Hematopoietic multipotent progenitor cell treated with erythropoietin and hydrocortisone succinate and interleukin-3 and kit ligand, for 8 days (in vitro differentiated cells): ENCODE data around the gene VPS8.

Experiments
- DNase-seq: peaks from one replicate; pipeline ENCODE4 v3.0.0-alpha.2; 2015

VPS8 gene

GRCh38 chr3:184783319-184783718 is 28.6 kb upstream of the VPS8 start:
- no peak for DNase-seq

DNA sequence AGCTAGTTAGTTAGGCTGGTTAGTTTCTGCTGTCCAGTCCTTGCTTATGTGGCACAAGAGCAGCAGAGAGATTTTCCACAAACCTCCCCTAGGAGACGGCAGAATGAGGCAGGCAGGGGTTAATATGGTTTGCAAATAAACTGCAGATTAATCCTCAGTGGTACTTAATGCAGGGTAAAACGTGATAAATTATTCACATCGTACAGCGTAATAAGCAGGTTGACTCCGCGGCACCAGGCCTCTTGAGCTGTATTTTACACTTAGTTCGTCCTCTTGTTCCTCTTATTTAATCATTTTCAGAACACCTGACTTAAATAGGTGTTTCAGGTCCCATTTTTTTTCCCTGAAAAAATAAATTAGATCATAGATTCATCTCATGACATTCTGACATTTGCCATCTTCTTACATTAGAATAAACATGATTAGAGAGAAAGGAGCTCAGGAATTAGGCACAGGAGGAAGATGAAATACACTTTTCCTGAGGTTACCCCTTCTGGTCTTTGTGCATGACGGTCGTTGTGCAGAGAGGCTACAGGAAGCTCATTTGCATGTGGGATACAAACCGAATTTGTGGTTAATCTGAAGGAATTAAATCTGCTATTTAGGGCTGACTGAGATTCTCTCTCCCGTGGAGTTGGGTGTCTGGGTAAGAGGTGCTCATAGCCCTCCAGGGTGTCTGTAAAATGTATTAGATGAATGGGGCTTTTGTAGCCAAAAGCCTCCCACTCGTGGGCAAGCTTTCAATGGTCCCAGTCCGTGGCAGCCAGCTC is 27.1 kb upstream of the VPS8 start:
- no peak for DNase-seq

- DNase-seq, result no peak
These were observed 26.1 kb upstream of the VPS8 start for GRCh38 chr3:184785890-184786279.

DNA sequence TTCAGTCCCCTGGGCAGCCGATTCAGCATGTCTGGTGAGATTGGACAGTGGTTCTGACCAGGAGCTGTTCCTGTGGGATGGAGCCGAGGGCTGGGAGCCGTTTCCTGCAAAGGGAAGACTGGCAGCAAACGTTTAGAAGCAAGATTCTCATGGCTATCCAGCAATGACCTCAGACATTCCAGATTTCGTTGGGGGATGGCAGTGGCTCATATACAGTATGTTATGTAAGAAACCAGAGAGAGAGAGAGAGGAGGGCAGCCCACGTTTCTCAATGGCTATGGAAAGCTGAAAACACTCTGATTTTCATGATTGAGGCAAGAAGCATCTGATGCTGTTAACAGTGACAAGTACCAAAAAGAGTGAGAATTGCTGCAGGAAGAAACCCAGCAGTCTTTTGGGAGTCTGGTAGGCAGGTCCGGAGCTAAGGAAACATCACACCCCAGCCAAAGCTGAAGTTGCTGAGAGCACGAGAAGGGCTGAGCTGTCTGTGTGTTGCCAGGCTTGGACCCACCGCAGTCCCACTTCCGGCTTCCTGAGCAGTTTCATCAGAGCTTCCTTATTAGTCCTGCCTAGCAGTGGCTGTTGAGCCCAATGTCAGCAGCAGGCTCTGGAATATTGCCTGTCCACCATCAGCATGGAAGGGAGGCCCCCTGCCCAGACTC is 25.6 kb upstream of the VPS8 start:
- DNase-seq, result peak; percentile 7

- no peak for DNase-seq
These were observed 23.2 kb upstream of the VPS8 start for GRCh38 chr3:184788751-184789150.

DNA sequence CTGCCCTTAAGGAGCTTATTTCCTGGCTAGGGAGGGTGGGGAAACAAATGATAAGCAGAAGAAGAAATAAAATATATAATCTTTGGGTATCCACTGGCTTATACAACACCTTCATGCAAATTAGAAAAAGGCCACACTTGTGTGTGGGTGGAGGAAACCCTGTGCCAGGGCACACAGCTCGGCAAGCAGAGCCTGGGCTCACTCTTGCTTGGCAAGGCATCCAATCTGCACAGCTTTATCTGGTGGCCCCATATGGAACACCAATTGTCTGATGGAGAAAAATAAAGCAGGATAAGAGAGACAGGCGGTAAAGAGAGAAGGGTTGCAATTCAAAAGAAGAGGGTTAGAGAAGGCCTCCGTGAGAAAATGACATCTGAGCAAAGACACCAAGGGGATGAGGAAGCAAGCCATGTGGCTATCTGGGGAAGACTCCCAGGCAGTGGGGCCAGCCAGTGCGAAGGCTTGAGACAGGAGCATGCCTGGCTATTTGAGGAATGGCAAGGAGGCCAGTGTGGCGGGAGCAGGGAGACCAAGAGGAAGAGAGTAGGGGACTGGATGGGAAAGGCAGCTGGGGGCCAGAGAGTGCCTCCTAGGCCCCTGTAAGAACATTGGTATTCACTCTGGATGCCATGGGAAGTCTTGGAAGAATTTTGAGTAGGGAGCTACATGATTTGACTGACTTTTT is 22.5 kb upstream of the VPS8 start:
- no peak for DNase-seq

- DNase-seq, result no peak
These were observed 20.8 kb upstream of the VPS8 start for GRCh38 chr3:184791171-184791570.

GRCh38 chr3:184795522-184796190 is 16.3 kb upstream of the VPS8 start:
- DNase-seq, result no peak

- no peak for DNase-seq
These were observed 15.4 kb upstream of the VPS8 start for GRCh38 chr3:184796551-184796950.

DNA sequence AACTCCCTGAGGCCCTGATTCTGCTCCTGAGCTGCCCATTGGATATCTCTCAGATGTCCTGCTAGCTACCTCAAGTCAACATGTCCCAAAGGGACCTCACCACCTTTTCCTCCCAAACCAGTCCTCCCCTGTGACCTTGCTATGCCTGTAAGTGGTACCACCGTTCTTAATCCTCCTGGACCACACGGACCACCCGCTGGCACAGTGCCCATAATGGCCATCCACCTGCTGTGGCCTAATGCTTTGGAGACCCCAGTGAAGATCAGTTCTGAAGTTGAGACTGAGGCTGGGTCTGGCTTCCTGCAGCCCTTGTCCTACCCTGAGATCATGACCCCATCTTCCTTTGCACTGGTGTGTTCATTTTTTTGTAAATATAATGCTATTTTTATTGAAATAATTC is 15.0 kb upstream of the VPS8 start:
- no peak for DNase-seq

DNA sequence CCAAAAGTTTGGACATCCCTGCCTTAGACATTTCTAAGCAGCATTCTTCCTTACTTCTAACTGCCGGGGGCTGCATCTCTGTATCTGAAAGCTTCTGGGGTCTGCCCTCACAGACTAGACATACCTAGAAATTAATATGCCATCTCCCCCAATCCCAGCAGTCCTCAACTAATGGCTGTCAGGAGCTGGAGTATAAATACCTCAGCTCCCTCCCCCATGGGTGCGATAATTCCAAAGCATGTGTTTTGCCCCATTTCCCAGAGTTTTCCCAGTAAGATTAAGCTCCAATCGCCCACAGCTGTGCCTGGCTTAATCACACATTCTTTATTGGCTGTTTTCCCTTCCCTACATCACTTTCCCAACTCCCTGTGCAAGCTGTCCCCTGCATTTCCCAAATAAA is 13.8 kb upstream of the VPS8 start:
- no peak for DNase-seq

DNA sequence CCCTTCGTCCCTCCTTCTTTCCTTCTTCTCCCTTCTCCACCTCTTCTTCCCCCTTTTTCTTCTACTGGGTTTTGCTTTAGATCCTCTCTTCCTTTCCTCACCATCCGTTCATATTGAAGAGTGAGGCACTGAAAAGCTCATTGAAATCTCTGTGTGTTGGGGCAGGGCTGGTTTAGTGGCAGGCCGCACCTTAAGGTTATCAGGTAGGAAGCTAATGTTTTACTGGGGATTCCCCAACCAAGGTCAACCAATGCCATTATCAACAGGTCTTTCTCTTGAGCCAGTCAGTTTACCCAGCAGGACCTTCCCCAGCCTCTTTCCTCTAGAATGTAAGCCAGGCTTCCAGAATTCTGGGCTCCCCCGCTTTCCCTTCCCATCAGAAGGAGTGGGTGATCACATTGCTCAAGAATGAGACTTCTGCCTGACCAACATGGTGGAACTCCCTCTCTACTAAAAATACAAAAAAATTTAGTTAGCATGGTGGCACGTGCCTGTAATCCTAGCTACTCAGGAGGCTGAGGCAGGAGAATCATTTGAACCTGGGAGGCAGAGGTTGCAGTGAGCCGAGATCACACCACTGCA is 11.5 kb upstream of the VPS8 start:
- DNase-seq, result no peak

DNA sequence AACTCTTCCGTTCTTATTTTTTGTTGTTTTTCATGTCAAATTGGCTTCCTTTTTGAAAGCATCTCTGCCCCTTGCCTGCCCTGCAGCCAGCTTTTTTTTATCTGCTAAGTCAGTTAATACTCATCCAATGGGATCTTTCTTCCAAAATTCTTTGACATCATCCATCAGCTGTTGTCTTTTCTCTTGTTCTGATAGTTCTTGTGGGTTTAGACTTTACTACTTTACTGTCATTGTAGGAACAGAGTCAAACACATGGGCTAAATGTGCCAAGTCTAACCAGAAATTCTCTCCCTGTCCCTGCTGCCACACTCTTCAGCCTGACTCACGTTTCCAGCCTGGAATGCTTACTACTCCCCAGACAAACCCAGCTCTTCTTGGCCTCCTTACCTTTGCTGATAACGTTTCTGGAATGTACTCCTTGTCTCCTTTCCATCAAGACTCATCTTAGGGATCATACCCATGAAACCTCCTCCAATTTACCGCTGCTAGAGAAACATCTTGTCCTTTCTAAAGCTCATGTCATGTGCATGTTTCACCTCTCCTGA is 10.7 kb upstream of the VPS8 start:
- DNase-seq, result no peak

- no peak for DNase-seq
These were observed 9.8 kb upstream of the VPS8 start for GRCh38 chr3:184802150-184802549.

DNA sequence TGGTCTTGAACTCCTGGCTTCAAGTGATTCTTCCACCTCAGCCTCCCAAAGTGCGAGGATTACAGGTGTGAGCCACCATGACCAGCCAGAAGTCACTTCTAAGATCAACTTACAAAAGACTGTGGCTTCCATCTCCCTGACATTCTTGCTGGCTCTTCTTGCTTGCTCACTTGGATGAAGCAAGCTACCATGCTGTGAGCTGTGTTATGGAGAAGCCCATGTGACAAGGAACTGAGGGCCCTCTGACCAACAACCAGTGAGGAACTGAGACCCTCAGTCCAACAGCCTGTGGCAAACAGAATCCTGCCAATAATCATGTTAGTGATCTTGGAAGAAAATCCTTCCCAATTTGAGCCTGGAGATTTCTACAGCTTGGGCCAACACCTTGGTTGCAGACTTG is 7.2 kb upstream of the VPS8 start:
- no peak for DNase-seq

DNA sequence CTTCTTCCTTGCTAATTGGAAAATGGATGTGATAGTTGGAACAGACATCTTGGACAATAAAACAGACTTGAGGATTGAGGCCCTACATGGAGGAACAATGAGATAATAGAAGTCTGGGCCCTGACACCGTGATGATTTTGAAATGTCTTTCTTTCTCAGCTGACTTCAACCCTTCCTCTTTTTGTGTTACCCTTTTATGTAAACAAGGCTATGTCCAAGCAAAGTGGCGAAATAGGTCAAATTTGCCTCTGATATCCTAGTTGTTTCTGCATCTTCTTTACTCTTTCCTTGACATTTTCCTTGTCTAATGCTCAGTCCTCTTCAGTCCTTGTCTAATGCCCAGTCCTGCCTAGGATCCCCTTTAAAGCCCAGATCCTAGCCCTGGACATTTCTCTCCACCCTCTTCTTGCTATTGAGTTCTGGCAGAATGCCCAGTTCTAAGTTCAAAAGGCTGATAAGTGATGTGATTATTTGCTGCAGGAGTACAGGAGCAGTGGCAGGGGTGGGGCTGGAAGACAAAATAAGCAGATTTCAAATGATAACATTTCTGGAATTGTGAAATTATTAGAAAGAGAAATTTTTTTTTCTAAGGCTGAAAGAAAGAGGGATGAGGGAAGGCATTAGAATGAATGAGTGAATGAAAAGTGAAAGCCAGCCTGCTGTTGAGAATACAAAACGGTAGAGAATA is 6.5 kb upstream of the VPS8 start:
- peak; percentile 53 for DNase-seq

GRCh38 chr3:184806567-184807271 is 5.2 kb upstream of the VPS8 start:
- no peak for DNase-seq

GRCh38 chr3:184807549-184807948 is 4.4 kb upstream of the VPS8 start:
- DNase-seq, result no peak

DNA sequence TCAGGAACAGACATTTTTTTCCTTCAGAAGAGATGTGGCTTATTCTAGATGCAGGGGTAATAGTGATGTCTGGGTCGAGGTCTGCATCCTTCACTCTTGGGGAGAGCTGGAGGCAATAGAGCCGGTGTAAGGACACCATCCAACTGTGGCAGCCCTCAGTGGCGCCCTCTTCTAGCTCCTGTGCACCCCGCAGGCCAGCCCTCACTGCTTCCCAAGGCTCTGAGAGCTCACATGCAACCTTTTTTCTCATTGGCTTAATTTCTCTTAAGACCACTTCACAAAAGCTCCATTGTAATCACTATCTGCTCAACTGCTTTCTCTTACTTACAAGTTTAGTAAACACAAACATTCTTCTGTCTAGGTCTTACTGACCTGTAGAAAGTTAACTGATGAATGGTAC is 3.9 kb upstream of the VPS8 start:
- DNase-seq, result peak; percentile 23

GRCh38 chr3:184810146-184810545 is 1.8 kb upstream of the VPS8 start:
- DNase-seq, result no peak

DNA sequence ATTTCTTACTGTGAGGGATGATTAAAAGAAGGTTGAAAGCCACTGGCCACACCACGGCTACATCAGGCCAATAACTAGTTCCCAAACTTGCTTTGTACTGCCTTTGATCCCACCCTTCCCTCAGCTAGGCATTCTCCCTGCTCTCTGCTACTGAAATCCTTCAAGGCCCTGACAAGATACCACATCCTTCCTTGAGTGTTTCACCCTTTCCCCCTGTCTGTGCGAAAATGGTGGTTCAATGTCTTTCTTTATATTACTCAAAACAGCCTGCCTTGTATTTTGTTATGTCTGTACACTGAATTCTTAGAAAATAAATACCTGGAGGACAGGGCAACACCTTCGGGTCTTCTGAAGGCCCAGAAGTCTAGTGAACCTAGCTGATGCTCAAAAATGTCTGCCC is 932 bp upstream of the VPS8 start:
- no peak for DNase-seq

DNA sequence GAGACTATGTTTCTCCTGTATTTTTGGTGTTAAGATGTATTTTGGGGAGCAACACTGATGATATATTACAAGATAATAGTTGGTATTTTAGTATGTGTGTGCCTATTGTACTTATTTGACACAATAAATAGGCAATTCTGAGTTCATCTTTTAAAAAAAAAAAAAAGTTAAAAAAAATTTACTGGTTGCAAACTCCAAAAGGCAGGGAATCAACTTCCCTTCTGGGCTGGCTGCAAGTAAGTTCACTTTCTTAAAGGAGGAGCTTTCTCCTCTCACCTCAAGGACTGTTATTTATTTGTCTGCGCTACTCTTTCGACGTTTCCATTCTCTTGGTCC is 335 bp upstream of the VPS8 start:
- DNase-seq, result no peak
